Motor neuron (in vitro differentiated cells): ENCODE measurements around the gene DHX38. TPM values are rescaled to one million over a fixed set of nuclear protein-coding genes. Genes with fewer than 3 reads are reported as not detected.

Experiments used
- ATAC-seq, 8 experiments: fragments of 200-7000 bp; cut with Tn5 transposase; replicated peaks in 6 of 8; 2 replicates each; pipeline ENCODE4 v1.8.0; 2021; ENCODE audit warnings: mild to moderate bottlenecking in 8 of 8, moderate library complexity in 8 of 8
- H3K27ac ChIP-seq, 2 donors: fragments of 250-450 bp; sonication (Bioruptor Pico); 2 replicates each; pipeline ENCODE4 v1.9.0; 2021; ENCODE audit warnings: antibody characterized with exemption in 2 of 2, mild to moderate bottlenecking in 2 of 2, moderate library complexity in 1 of 2
- H3K4me1 ChIP-seq, 2 donors: fragments of 250-450 bp; sonication (Bioruptor Pico); replicated peaks in 1 of 2; 2 replicates each; pipeline ENCODE4 v1.6.1; 2021; ENCODE audit warnings: antibody characterized with exemption in 2 of 2, mild to moderate bottlenecking in 2 of 2, moderate library complexity in 1 of 2
- H3K4me3 ChIP-seq, 5 donors: fragments of 250-450 bp; sonication (Bioruptor Pico); 2 replicates each; pipeline ENCODE4 v1.9.0; 2021; ENCODE audit warnings: antibody characterized with exemption in 5 of 5, mild to moderate bottlenecking in 5 of 5, moderate library complexity in 4 of 5
- WGBS, 10 experiments: fragments of 450-650 bp; shearing (Covaris generic); methylation state at CpG; one replicate each; pipeline ENCODE4 v1.0.0; 2022; 5-methylcytosine and 5-hydroxymethylcytosine counted together
- in situ Hi-C, 9 experiments: fragments of 400-800 bp; cut with MboI; loops; one replicate each; pipeline ENCODE4 v1.15.0; 2021; ENCODE audit warnings: low sequenced_read_pairs in 9 of 9, low pct_unique_long_range_greater_than_20kb in 2 of 9; ENCODE audit not compliant: unreplicated experiment in 9 of 9
- total RNA-seq, 8 experiments: library from RNA; unstranded; fragments of 300-600 nt; gene quantifications; 2 replicates each; pipeline versions ENCODE4 v1.2.3 to v1.2.4, GENCODE V29; 2022

DHX38 gene
- total RNA-seq, 8 experiments from 2014 or later, result 28.2 to 75.7 (median 44.2) TPM

GRCh38 chr16:72112452-72112792, 18.8 kb downstream of the DHX38 start:
- WGBS, 10 experiments, result 60 to 100% (median 94%) methylated on average over 1 to 9 of the region's 15 CpGs; no CpG with 5 or more reads in 7 of the 10 experiments
- H3K4me3 ChIP-seq, result no peak overlapping the region
- peak in 1 of 8 experiments; percentile 22 for ATAC-seq
- no peak overlapping the region for H3K27ac ChIP-seq
- in situ Hi-C loops, result no loop called here
- no peaks in the 10 kb centered on the region for H3K4me1 ChIP-seq

DNA sequence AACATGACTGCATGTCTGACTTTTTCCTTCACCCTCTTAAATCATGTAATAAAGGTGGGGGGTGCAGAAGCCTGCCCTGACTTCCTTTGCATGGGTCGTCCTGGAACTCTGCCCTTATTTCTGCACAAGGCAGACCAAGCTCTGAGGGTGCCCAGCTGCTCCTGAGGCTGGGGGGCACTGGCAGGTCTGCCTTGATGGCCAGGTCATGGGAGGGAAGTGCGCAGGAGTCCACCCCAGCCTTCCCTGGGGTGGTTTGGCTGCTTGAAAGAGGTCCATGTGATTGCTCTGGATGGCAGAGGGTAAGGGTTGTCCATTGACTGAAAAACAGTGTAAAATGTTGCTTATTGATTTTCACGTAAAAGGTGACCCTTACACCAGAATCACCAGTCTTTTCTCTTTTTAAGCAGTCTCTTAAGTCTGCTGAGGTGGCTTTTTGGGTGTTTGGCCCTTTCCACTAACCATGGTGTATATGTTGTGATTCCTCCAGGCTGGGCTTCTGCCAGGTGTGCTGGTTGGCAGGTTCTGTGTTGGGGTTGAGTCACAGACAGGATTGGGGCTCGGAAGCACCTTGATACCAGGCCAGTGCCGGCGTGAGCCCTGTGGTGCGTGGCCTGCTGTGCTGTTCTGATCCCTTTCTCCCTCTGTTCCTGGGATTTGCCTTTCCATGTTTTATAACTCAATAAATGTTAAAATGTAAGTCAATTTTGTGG, 19.4 kb downstream of the DHX38 start:
- 80 to 100% (median 97%) methylated on average over 1 to 5 of the region's 7 CpGs; no CpG with 5 or more reads in 3 of the 10 experiments for WGBS, 10 experiments
- ATAC-seq, result no peak

DNA sequence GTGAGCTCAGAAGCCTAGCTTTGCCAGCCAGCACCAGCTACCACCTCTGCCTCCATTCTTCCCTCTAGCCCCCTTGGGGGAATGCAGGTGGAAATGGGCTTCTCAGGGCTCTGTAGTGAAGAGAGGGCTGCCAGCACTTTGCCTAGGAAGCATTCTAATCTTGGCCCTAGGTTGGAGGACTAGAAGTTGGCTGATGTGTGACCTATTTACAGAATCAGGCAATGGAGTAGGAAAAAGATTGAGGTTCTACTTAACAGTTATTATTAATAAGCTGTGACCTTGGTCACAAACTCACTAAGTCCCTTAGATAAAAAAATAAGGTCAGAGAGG, 19.9 kb downstream of the DHX38 start:
- in situ Hi-C loops, result no loop called here
- ATAC-seq, result no peak
- Histone ChIP-seq H3K4me1 (no peaks in the 10 kb centered on the region), H3K27ac (no peak overlapping the region), H3K4me3 (no peak overlapping the region)

More for the DNA sequence above, 19.4 kb downstream of the DHX38 start:
- in situ Hi-C loops, result no loop called here
- Histone ChIP-seq H3K4me1 (no peaks in the 10 kb centered on the region), H3K4me3 (no peak overlapping the region), H3K27ac (no peak overlapping the region)

- no peak overlapping the region for H3K4me3 ChIP-seq
- H3K4me1 ChIP-seq, result peaks cover under 1 to 7% of the 10 kb centered on the region in 2 donors
- no peak overlapping the region for H3K27ac ChIP-seq
- no peak for ATAC-seq
- in situ Hi-C loops, result no loop called here
- 78 to 90% (median 83%) methylated on average over 1 to 3 of the region's 5 CpGs; no CpG with 5 or more reads in 7 of the 10 experiments for WGBS, 10 experiments
Measured at GRCh38 chr16:72120026-72120425, 26.4 kb downstream of the DHX38 start.

- in situ Hi-C loops, result no loop called here
- Histone ChIP-seq H3K4me1 (peaks cover 9 to 13% of the 10 kb centered on the region in 2 donors), H3K4me3 (no peak overlapping the region), H3K27ac (no peak overlapping the region)
- no peak for ATAC-seq
- 80 to 100% (median 94%) methylated on average over 1 to 2 of the region's 2 CpGs; no CpG with 5 or more reads in 4 of the 10 experiments for WGBS, 10 experiments
Measured at GRCh38 chr16:72122308-72122707, 28.7 kb downstream of the DHX38 start.

DNA sequence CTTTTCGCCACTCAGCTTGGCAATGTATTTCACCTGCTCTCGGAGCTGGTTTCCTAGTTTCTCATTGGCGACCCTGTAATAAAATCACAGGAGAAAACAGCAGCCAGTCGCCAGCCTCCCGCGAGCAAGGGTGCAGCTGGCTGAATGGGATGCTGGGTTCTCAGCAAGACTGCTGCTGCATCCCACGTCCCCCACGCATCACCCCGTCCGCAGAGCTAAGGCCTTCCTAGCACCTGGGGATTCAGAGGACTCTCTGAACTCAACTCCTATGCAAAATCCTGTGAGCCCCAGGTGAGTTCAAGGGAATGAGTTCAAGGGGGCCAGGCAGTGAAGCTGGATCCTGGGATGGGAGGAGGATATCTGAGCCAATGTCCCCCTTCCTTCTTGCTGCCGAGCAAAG, 29.3 kb downstream of the DHX38 start:
- Histone ChIP-seq H3K4me3 (no peak overlapping the region), H3K27ac (no peak overlapping the region), H3K4me1 (peaks cover 9 to 13% of the 10 kb centered on the region in 2 donors)
- ATAC-seq, result no peak
- in situ Hi-C loops, result no loop called here
- WGBS, 10 experiments, result 40 to 100% (median 90%) methylated on average over 1 to 8 of the region's 11 CpGs; no CpG with 5 or more reads in 3 of the 10 experiments

DNA sequence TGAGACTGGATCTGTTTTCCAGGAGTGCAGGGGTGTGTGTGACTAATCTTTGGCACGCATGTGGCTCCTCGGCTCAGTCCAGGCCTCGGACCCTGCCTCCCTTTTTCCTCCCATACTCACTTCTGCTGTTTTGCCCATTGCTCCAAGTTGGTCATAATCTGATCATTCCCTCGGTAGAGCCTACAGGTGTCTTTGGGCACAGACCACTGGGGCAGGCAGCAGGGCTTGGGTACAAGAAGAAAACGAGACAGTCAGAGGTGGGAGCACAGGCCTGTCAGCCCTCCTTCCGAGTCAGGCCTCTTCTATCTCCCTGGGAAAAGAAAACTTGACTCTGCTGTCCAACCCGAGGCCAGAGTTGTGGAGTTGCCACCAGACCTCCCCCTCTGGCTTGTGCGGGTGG, 29.8 kb downstream of the DHX38 start:
- no peak overlapping the region for H3K27ac ChIP-seq
- no peak for ATAC-seq
- in situ Hi-C loops, result no loop called here
- WGBS, 10 experiments, result 21 to 100% (median 74%) methylated on average over 1 to 5 of the region's 8 CpGs; no CpG with 5 or more reads in 6 of the 10 experiments
- peaks cover 9 to 13% of the 10 kb centered on the region in 2 donors for H3K4me1 ChIP-seq
- no peak overlapping the region for H3K4me3 ChIP-seq

DNA sequence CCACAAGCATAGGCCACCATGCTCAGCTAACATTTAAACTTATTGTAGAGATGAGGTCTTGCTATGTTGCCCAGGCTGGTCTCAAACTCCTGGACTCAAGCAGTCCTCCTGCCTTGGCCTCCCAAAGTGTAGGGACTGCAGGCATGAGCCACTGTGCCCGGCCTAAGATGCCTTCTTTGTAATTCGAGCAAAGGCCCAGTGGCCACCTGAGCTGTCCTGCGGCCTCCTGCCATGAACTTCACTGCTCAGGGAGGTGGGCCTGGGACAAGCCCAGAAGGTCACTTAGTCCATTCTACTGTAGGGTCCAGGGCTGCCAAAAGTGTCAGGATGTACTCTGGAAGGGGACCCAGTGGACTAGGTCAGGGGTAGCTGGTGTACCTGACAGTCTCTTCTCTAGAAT, 30.5 kb downstream of the DHX38 start:
- Histone ChIP-seq H3K27ac (no peak overlapping the region), H3K4me1 (peaks cover 9 to 13% of the 10 kb centered on the region in 2 donors), H3K4me3 (no peak overlapping the region)
- in situ Hi-C loops, result no loop called here
- ATAC-seq, result no peak
- WGBS, 10 experiments, result 100% methylated on average over 1 to 3 of the region's 3 CpGs; no CpG with 5 or more reads in 8 of the 10 experiments

DNA sequence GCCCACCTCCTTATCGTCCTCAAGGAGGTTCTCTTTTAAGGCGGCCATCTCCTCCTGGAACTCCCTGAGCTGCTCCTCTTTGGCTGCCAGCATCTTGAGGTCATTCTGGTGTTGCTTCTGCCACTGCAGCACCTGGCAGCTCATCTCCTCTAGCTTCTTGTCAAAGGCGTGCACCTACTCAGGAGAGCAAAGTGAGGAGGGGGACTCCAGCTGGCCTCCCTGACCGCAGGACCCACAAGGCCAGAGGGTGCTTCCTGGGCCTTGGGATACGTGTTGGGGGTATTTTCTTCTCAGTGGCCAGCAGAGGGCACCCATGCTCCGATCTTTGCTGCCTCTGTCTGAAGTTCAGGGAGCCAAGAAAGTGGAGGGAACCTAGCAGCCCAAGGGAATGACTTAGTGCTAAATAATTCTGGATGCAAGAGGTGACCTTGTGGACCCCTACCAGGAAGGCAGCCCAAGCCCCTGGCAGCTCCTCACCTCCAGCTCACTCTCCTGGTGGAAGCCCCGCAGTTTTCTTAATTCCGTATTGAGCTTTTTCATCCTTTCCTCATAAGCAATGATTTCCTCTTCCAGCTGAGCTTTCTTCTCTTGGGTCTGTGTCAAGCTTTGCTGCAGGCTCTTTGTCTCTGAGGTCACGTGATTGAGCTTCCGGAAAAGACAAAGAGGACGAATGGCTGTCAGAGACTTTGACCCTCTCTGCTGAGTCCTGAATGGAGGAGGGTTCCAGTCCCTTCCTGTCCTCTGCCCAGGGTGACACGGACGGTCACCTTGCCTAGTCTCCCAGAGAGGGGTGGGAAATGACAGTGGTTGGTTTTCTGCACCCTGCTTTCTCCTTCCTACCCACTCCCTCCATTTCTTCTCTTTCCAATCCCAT, 31.4 kb downstream of the DHX38 start:
- Histone ChIP-seq H3K4me1 (peaks cover 9 to 13% of the 10 kb centered on the region in 2 donors), H3K27ac (peak overlapping the region; percentile 1 to 58), H3K4me3 (no peak overlapping the region)
- WGBS, 10 experiments, result 0 to 70% (median 37%) methylated on average over 1 to 7 of the region's 13 CpGs; no CpG with 5 or more reads in 1 of the 10 experiments
- ATAC-seq, result peak; percentile 89 to 97 (median 92)
- in situ Hi-C loops, result loop anchor here in 2 of 9 experiments (25.0 kb wide), 2 partner anchors 112 to 337 kb away; no protein-coding TSS in a partner anchor

GRCh38 chr16:72125635-72126428, 32.2 kb downstream of the DHX38 start:
- H3K27ac ChIP-seq, result peak overlapping the region; percentile 1 to 5
- H3K4me1 ChIP-seq, result peaks cover 9 to 13% of the 10 kb centered on the region in 2 donors
- WGBS, 10 experiments, result 40 to 100% (median 82%) methylated on average over 1 to 6 of the region's 9 CpGs
- no peak for ATAC-seq
- no peak overlapping the region for H3K4me3 ChIP-seq
- in situ Hi-C loops, result loop anchor here in 2 of 9 experiments (25.0 kb wide), 2 partner anchors 111 to 336 kb away; no protein-coding TSS in a partner anchor

- ATAC-seq, result no peak
- Histone ChIP-seq H3K4me1 (peaks cover 9 to 13% of the 10 kb centered on the region in 2 donors), H3K4me3 (no peak overlapping the region), H3K27ac (no peak overlapping the region)
- WGBS, 10 experiments, result 10 to 100% (median 36%) methylated on average over 1 to 2 of the region's 2 CpGs; no CpG with 5 or more reads in 4 of the 10 experiments
- in situ Hi-C loops, result loop anchor here in 2 of 9 experiments (25.0 kb wide), 2 partner anchors 111 to 336 kb away; no protein-coding TSS in a partner anchor
Measured at GRCh38 chr16:72126429-72126765, 32.8 kb downstream of the DHX38 start.

DNA sequence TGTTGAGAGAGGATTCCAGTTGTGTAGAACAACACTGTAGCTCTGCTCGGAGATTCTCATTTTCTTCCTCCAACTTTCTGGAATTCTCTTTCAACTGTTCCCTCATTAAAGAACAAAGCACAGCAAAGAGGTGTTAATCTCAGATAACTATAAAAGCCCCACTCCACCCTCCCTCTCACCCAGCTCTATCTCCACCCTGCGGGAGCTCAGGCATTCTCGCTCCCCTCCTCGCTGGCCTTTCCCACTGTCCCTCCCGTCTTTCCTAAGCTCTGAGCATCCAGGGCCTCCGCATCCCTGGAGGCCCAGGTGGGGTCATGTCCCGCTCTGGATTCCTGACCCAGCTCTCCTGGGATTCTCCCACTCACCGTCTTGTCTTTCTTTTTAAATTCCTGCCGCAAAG, 35.1 kb downstream of the DHX38 start:
- in situ Hi-C loops, result loop anchor here in 2 of 9 experiments (25.0 kb wide), 2 partner anchors 109 to 334 kb away; no protein-coding TSS in a partner anchor
- WGBS, 10 experiments, result 78 to 100% (median 94%) methylated on average over 1 to 9 of the region's 9 CpGs; no CpG with 5 or more reads in 3 of the 10 experiments
- ATAC-seq, result no peak

More for the DNA sequence above, 35.1 kb downstream of the DHX38 start:
- Histone ChIP-seq H3K27ac (no peak overlapping the region), H3K4me3 (no peak overlapping the region), H3K4me1 (peaks cover 9 to 13% of the 10 kb centered on the region in 2 donors)
